Lower lobe of right lung (tissue), 2 donors: Measurements from ENCODE around the gene CSTF2. TPM values are rescaled to one million over a fixed set of nuclear protein-coding genes. Genes with fewer than 3 reads are reported as not detected.
"Not testable (repeated sequence)": the region's sequence is repeated elsewhere in the genome, so short reads cannot be mapped to it uniquely, and the experiment has no call there.

Experiments
- ATAC-seq, 2 donors: fragments of 200-7000 bp; cut with Tn5 transposase; one replicate each; pipeline ENCODE4 v1.9.1; 2020 to 2022; ENCODE audit warnings: mild to moderate bottlenecking in 2 of 2, moderate library complexity in 2 of 2
- DNase-seq: peaks from one replicate; pipeline ENCODE4 v3.0.0-alpha.2; 2020
- H3K27ac ChIP-seq: fragments of 200-600 bp; one replicate; pipeline ENCODE4 v1.8.0; 2022
- H3K27me3 ChIP-seq: fragments of 200-600 bp; one replicate; pipeline ENCODE4 v1.8.0; 2022; ENCODE audit warnings: low read depth
- H3K36me3 ChIP-seq: fragments of 200-600 bp; one replicate; pipeline ENCODE4 v1.8.0; 2022; ENCODE audit warnings: mild to moderate bottlenecking
- H3K4me1 ChIP-seq: fragments of 200-600 bp; one replicate; pipeline ENCODE4 v1.8.0; 2022
- H3K4me3 ChIP-seq: fragments of 200-600 bp; one replicate; pipeline ENCODE4 v1.8.0; 2022; ENCODE audit warnings: mild to moderate bottlenecking
- H3K9me3 ChIP-seq: fragments of 200-600 bp; one replicate; pipeline ENCODE4 v1.8.0; 2022
- intact Hi-C: fragments of 100-400 bp; cut with DNase I; formaldehyde crosslinking; loops from one replicate; pipeline ENCODE4 v1.11.0; 2022
- total RNA-seq: library from RNA; stranded (reverse); fragmentation: NEBNext Ultra II Directional; extraction: Animal tissue kit (Norgen Biotek cat#: 25700); gene quantifications from one replicate; pipeline ENCODE4 v1.2.1, GENCODE V29; 2021
- TF ChIP-seq, protein P1 (sequence below): fragments of 200-600 bp; IDR thresholded peaks from one replicate; pipeline ENCODE4 v1.8.0; 2022; ENCODE audit warnings: antibody characterized with exemption, mild to moderate bottlenecking
- donor health status: DM: no; HTN: yes; CAD: no; lungs with severe emphysema.

CSTF2 gene
- total RNA-seq, 1 donor from 2014 or later, result 13.9 TPM

DNA sequence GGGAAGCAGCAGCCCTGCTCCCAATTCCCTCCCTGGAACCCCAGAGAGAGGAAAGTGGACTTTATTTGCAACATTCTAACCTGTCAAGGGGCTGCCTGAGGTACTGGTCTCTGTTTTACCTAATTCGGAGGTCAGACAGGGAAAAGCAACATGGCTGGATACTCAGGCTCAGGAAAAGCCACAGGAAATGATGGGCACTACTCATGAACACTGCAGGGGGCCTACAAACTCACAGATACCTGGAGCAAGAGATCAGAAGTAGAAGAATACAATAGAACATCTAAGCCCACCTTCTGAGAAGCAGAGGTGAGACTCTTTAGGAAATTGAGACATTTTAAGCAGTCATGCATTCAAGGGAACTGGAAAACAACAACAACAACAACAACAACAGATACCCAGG is 15.4 kb upstream of the CSTF2 start:
- no peaks in the 10 kb centered on the region for H3K9me3 ChIP-seq
- TF ChIP-seq, protein P1, sequence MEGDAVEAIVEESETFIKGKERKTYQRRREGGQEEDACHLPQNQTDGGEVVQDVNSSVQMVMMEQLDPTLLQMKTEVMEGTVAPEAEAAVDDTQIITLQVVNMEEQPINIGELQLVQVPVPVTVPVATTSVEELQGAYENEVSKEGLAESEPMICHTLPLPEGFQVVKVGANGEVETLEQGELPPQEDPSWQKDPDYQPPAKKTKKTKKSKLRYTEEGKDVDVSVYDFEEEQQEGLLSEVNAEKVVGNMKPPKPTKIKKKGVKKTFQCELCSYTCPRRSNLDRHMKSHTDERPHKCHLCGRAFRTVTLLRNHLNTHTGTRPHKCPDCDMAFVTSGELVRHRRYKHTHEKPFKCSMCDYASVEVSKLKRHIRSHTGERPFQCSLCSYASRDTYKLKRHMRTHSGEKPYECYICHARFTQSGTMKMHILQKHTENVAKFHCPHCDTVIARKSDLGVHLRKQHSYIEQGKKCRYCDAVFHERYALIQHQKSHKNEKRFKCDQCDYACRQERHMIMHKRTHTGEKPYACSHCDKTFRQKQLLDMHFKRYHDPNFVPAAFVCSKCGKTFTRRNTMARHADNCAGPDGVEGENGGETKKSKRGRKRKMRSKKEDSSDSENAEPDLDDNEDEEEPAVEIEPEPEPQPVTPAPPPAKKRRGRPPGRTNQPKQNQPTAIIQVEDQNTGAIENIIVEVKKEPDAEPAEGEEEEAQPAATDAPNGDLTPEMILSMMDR, result no peak
- H3K27me3 ChIP-seq, result no peaks in the 10 kb centered on the region
- no peak overlapping the region for H3K4me3 ChIP-seq
- DNase-seq (no peak), ATAC-seq (no peak)
- intact Hi-C loops, result no loop called here
- no peaks in the 10 kb centered on the region for H3K4me1 ChIP-seq
- H3K36me3 ChIP-seq, result no peaks in the 10 kb centered on the region
- no peak overlapping the region for H3K27ac ChIP-seq

DNA sequence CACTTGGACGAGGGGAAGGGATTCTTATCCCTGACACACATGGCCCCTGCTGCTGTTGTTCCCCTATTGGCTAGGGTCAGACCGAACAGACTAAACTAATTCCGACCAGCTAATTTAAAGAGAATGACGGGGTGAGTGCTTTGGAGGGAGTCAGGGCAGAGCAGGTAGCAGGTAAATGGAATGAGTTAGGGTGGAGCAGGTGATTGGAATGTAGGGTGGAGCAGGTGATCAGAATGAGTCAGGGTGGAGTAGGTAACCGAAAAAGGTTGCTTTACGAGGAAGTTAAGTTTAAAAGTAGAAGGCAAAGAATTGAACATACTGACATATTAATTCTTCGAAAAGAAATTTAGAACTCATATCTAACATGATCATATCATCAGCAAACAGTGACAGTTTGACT is 11.9 kb upstream of the CSTF2 start:
- H3K27ac ChIP-seq, H3K9me3 ChIP-seq, intact Hi-C loops, ATAC-seq, H3K27me3 ChIP-seq, H3K4me1 ChIP-seq, H3K4me3 ChIP-seq, H3K36me3 ChIP-seq, DNase-seq: not testable (repeated sequence)

DNA sequence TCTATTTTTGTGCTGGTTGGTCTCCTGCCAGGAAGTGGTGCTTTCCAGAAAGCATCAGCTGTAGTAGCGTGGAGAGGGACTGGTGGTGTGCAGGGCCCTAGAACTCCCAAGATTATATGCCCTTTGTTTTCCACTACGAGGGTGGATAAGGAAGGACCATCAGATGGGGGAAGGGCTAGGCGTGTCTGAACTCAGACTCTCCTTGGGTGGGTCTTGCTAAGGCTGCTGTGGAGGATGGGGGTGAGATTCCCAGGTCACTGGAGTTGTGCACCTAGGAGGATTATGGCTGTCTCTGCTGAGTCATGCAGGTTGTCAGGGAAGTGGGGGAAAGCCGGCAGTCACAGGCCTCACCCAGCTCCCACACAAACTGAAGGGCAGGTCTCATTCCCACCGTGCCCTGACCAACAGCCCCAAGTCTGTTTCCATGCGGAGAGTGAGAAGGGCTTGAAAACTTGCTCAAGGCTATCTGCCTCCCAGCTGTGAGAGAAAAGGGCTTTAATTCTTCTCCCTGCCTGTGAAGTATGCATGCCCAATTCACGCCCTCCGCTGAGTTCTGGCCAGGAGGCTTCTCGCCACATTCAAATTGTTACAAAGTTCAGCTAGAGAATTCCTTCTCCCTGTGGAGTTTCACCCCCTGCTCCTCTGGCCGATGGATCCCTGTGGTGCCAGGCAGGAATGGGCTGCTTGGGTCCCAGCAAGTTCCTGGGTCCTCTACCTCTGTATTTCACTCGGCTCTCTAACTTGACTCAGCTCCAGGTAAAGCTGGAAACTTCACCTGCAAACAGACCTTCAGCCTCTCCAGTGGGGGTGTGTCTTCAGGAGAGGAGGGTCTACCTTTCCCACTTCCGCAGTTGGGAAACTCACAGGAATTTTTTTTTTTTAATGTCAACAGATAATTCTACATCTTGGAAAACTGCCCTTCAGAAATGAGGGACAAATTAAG is 7.7 kb upstream of the CSTF2 start:
- no peaks in the 10 kb centered on the region for H3K9me3 ChIP-seq
- H3K27me3 ChIP-seq, result no peaks in the 10 kb centered on the region
- no peak for DNase-seq
- no peak overlapping the region for H3K4me3 ChIP-seq
- TF ChIP-seq, protein P1, result no peak
- H3K36me3 ChIP-seq, result no peaks in the 10 kb centered on the region
- intact Hi-C loops, result no loop called here
- no peak overlapping the region for H3K27ac ChIP-seq
- H3K4me1 ChIP-seq, result no peaks in the 10 kb centered on the region
- ATAC-seq, result no peak

DNA sequence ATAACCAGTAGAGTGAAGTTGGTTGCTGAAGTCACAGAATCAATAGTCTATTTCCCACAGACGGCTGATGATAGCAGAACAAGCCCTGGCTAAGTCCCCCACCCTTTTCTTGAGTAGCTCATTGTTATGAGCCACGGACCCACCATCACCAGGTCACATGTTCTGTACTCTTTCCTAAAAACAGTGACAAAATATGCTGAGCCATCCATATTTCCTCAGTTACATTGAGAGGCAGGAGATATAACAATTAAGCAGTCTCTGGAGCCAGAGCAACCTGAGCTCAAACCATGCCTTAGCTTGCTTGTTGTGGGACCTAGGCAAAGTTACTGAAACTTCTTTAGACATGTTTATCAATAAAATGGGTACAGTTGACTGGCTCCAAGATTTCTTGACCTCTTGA is 2.9 kb upstream of the CSTF2 start:
- no peak for ATAC-seq
- intact Hi-C loops, result no loop called here

DNA sequence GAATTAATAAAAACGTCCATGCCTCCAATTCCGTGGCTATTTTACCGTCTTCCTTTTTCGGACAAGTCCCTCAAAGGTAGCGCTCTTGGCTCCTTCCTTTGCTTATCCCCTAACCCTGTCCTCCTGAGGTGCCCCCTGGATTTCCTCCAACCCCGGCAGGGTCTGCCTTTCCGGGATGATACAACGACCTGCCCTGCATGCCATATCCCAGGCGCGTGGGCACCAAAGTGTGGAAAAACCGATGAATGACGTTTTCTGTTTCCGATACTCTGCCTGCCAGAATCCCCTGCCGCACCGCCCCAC is 706 bp upstream of the CSTF2 start:
- TF ChIP-seq, protein P1, result no peak
- Histone ChIP-seq H3K4me3 (peak overlapping the region; percentile 67), H3K27ac (peak overlapping the region; percentile 78), H3K27me3 (no peaks in the 10 kb centered on the region), H3K9me3 (no peaks in the 10 kb centered on the region), H3K4me1 (no peaks in the 10 kb centered on the region), H3K36me3 (peaks cover 27% of the 10 kb centered on the region)
- no peak for ATAC-seq
- intact Hi-C loops, result no loop called here
- no peak for DNase-seq

More for the DNA sequence above, 2.9 kb upstream of the CSTF2 start:
- H3K4me1 ChIP-seq, result no peaks in the 10 kb centered on the region
- H3K36me3 ChIP-seq, result peaks cover 6% of the 10 kb centered on the region
- H3K4me3 ChIP-seq, result no peak overlapping the region
- H3K27me3 ChIP-seq, result no peaks in the 10 kb centered on the region
- DNase-seq, result no peak
- H3K9me3 ChIP-seq, result no peaks in the 10 kb centered on the region
- TF ChIP-seq, protein P1, result no peak
- H3K27ac ChIP-seq, result no peak overlapping the region

DNA sequence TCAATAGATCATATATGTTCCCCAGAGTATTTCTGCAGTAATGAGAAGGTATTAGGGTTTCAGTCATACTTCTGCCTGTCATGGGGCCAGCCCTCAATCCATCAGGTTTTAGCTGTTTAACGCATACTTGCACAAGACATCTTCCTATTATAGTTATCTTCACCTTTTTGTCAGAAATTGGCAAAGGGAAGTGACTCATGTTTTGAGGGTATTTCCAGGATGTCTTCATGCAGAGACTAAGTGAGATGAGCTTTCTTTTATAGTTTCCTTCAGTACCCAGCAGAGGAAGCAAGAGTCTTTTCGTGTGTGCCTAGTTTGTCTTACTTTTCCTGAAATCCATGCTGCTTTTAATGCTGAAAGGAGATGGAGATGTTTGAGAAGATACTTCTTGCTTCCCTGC is 9.5 kb downstream of the CSTF2 start:
- TF ChIP-seq, protein P1, result no peak
- no peaks in the 10 kb centered on the region for H3K9me3 ChIP-seq
- no peak for DNase-seq

More for the DNA sequence above, 9.5 kb downstream of the CSTF2 start:
- Histone ChIP-seq H3K36me3 (peaks cover 62% of the 10 kb centered on the region), H3K27me3 (no peaks in the 10 kb centered on the region), H3K4me3 (no peak overlapping the region), H3K27ac (no peak overlapping the region), H3K4me1 (no peaks in the 10 kb centered on the region)
- intact Hi-C loops, result no loop called here
- ATAC-seq, result no peak
